Ectodermal cell (in vitro differentiated cells): ENCODE results near the gene PHGDH.

Experiments
- H3K27ac ChIP-seq: 2 replicates; pipeline ENCODE4 v1.7.0; 2013; ENCODE audit warnings: mild to moderate bottlenecking, low read depth, low read length; ENCODE audit not compliant: insufficient read depth, poor library complexity, severe bottlenecking
- H3K27me3 ChIP-seq: 2 replicates; pipeline ENCODE4 v1.7.0; 2013; ENCODE audit warnings: mild to moderate bottlenecking, low read length; ENCODE audit not compliant: insufficient read depth, control insufficient read depth, poor library complexity, severe bottlenecking
- H3K36me3 ChIP-seq: one replicate; pipeline ENCODE4 v1.7.0; 2013; ENCODE audit warnings: low read length; ENCODE audit not compliant: control insufficient read depth, insufficient read depth
- H3K4me1 ChIP-seq: one replicate; pipeline ENCODE4 v1.7.0; 2013; ENCODE audit warnings: low read length; ENCODE audit not compliant: control insufficient read depth, insufficient read depth
- H3K4me3 ChIP-seq: 2 replicates; pipeline ENCODE4 v1.7.0; 2013; ENCODE audit warnings: low read depth, low read length, control low read depth; ENCODE audit not compliant: insufficient read depth
- H3K9me3 ChIP-seq: 2 replicates; pipeline ENCODE4 v1.7.0; 2013; ENCODE audit warnings: mild to moderate bottlenecking, low read length, moderate library complexity; ENCODE audit not compliant: control insufficient read depth
- WGBS, 2 experiments: methylation state at CpG; one replicate each; pipeline ENCODE4 v1.1.7; 2013; ENCODE audit warnings: missing lambda C conversion rate in 2 of 2; 5-methylcytosine and 5-hydroxymethylcytosine counted together

PHGDH gene

GRCh38 chr1:119748040-119748439 lies 36.3 kb downstream of the PHGDH start:
- 80 to 85% methylated on average over 3 to 4 of the region's 4 CpGs for WGBS, 2 experiments
- H3K27ac ChIP-seq, result no peak overlapping the region
- H3K27me3 ChIP-seq, result no peaks in the 10 kb centered on the region
- H3K4me3 ChIP-seq, result no peak overlapping the region
- H3K4me1 ChIP-seq, result peaks cover 13% of the 10 kb centered on the region
- peaks cover 8% of the 10 kb centered on the region for H3K36me3 ChIP-seq
- H3K9me3 ChIP-seq, result no peaks in the 10 kb centered on the region

GRCh38 chr1:119752592-119752991 lies 40.9 kb downstream of the PHGDH start:
- no peak overlapping the region for H3K4me3 ChIP-seq
- H3K27me3 ChIP-seq, result no peaks in the 10 kb centered on the region
- 90% methylated on average over 4 of the region's 4 CpGs for WGBS, 2 experiments

GRCh38 chr1:119758584-119758983 lies 46.9 kb downstream of the PHGDH start:
- Histone ChIP-seq H3K4me1 (no peaks in the 10 kb centered on the region), H3K4me3 (no peak overlapping the region), H3K27ac (no peak overlapping the region), H3K27me3 (no peaks in the 10 kb centered on the region), H3K9me3 (no peaks in the 10 kb centered on the region), H3K36me3 (no peaks in the 10 kb centered on the region)
- 86 to 93% methylated on average over 2 to 3 of the region's 3 CpGs for WGBS, 2 experiments

More at GRCh38 chr1:119752592-119752991, 40.9 kb downstream of the PHGDH start:
- no peaks in the 10 kb centered on the region for H3K36me3 ChIP-seq
- H3K9me3 ChIP-seq, result no peaks in the 10 kb centered on the region
- H3K4me1 ChIP-seq, result no peaks in the 10 kb centered on the region
- no peak overlapping the region for H3K27ac ChIP-seq

- WGBS, 2 experiments, result 100% methylated on average over 1 of the region's 1 CpG; no CpG with 5 or more reads in 1 of the 2 experiments
- H3K9me3 ChIP-seq, result no peaks in the 10 kb centered on the region
- no peaks in the 10 kb centered on the region for H3K36me3 ChIP-seq
- no peak overlapping the region for H3K4me3 ChIP-seq
- no peak overlapping the region for H3K27ac ChIP-seq
- H3K4me1 ChIP-seq, result no peaks in the 10 kb centered on the region
- H3K27me3 ChIP-seq, result no peaks in the 10 kb centered on the region
These were observed 50.7 kb downstream of the PHGDH start for GRCh38 chr1:119762409-119762808.

GRCh38 chr1:119762953-119763352 lies 51.2 kb downstream of the PHGDH start:
- Histone ChIP-seq H3K27me3 (no peaks in the 10 kb centered on the region), H3K4me3 (no peak overlapping the region), H3K4me1 (no peaks in the 10 kb centered on the region), H3K9me3 (no peaks in the 10 kb centered on the region), H3K27ac (no peak overlapping the region), H3K36me3 (no peaks in the 10 kb centered on the region)
- WGBS, 2 experiments, result 78 to 94% methylated on average over 1 of the region's 1 CpG

GRCh38 chr1:119764220-119764619 lies 52.5 kb downstream of the PHGDH start:
- 93 to 96% methylated on average over 6 of the region's 6 CpGs for WGBS, 2 experiments

GRCh38 chr1:119766374-119766794 lies 54.6 kb downstream of the PHGDH start:
- Histone ChIP-seq H3K36me3 (no peaks in the 10 kb centered on the region), H3K27ac (no peak overlapping the region), H3K4me1 (peaks cover 22% of the 10 kb centered on the region), H3K9me3 (no peaks in the 10 kb centered on the region), H3K27me3 (no peaks in the 10 kb centered on the region), H3K4me3 (no peak overlapping the region)
- 87 to 94% methylated on average over 4 of the region's 4 CpGs for WGBS, 2 experiments

More at GRCh38 chr1:119764220-119764619, 52.5 kb downstream of the PHGDH start:
- no peaks in the 10 kb centered on the region for H3K9me3 ChIP-seq
- no peaks in the 10 kb centered on the region for H3K27me3 ChIP-seq
- no peak overlapping the region for H3K4me3 ChIP-seq
- H3K36me3 ChIP-seq, result no peaks in the 10 kb centered on the region
- H3K27ac ChIP-seq, result no peak overlapping the region
- H3K4me1 ChIP-seq, result peaks cover 11% of the 10 kb centered on the region

- H3K4me3 ChIP-seq, result no peak overlapping the region
- 92% methylated on average over 2 of the region's 2 CpGs for WGBS, 2 experiments
- no peaks in the 10 kb centered on the region for H3K27me3 ChIP-seq
- no peaks in the 10 kb centered on the region for H3K36me3 ChIP-seq
- H3K9me3 ChIP-seq, result no peaks in the 10 kb centered on the region
- no peak overlapping the region for H3K27ac ChIP-seq
- peaks cover 28% of the 10 kb centered on the region for H3K4me1 ChIP-seq
These were observed 55.8 kb downstream of the PHGDH start for GRCh38 chr1:119767486-119767885.

GRCh38 chr1:119768778-119769177 lies 57.0 kb downstream of the PHGDH start, which contains the start of gene HMGCS2:
HMGCS2 (minus strand) TSS chr1:119768905; CDS start chr1:119768844, 61 bp downstream.
- Histone ChIP-seq H3K36me3 (no peaks in the 10 kb centered on the region), H3K27me3 (no peaks in the 10 kb centered on the region), H3K27ac (no peak within 1 kb of the TSS), H3K9me3 (no peaks in the 10 kb centered on the region), H3K4me1 (peaks cover 41% of the 10 kb centered on the region), H3K4me3 (no peak within 1 kb of the TSS)
- WGBS, 2 experiments, result 71 to 73% methylated on average over 8 of the region's 8 CpGs

- H3K4me1 ChIP-seq, result peaks cover 58% of the 10 kb centered on the region
- H3K36me3 ChIP-seq, result no peaks in the 10 kb centered on the region
- 53 to 60% methylated on average over 2 of the region's 2 CpGs for WGBS, 2 experiments
- H3K4me3 ChIP-seq, result no peak overlapping the region
- no peaks in the 10 kb centered on the region for H3K9me3 ChIP-seq
- no peak overlapping the region for H3K27ac ChIP-seq
- H3K27me3 ChIP-seq, result no peaks in the 10 kb centered on the region
These were observed 59.3 kb downstream of the PHGDH start for GRCh38 chr1:119771016-119771415.

GRCh38 chr1:119771770-119772169 lies 60.0 kb downstream of the PHGDH start:
- no peaks in the 10 kb centered on the region for H3K27me3 ChIP-seq
- H3K9me3 ChIP-seq, result no peaks in the 10 kb centered on the region
- 87 to 96% methylated on average over 2 to 3 of the region's 3 CpGs for WGBS, 2 experiments
- no peaks in the 10 kb centered on the region for H3K36me3 ChIP-seq
- H3K4me1 ChIP-seq, result peaks cover 58% of the 10 kb centered on the region
- H3K27ac ChIP-seq, result no peak overlapping the region
- no peak overlapping the region for H3K4me3 ChIP-seq
